ENCODE measurements around the gene RAB15. TPM values are rescaled to one million over a fixed set of nuclear protein-coding genes. Genes with fewer than 3 reads are reported as not detected.
A peak's percentile ranks its signal among the peaks of the same experiment; 100 is the strongest.

RAB15 gene
- total RNA-seq, 2 donors from 2014 or later = 4.3 to 7.2 TPM

DNA sequence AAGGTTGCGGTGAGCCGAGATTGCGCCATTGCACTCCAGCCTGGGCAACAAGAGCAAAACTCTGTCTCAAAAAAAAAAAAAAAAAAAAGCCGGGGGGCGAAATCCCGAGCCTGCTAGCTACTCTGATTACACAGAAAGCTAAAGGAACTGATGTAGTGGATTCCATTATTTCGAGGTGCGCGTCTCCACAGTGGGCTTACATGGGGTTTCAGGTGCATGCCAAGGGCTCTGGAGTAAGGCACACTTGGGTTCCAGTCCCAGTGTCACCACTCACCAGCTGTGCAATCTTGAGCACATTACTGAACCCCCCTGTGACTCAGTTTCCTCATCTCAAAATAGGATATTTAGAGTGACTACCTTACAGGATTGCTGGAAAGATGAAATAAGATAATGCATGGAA lies 1.7 kb upstream of the RAB15 start:
- Mint-ChIP-seq H3K4me1 (peaks cover 4% of the 10 kb centered on the region), H3K27ac (no peak overlapping the region), H3K4me3 (no peak overlapping the region), H3K9me3 (no peaks in the 10 kb centered on the region), H3K27me3 (no peaks in the 10 kb centered on the region), H3K36me3 (ENCODE audit: low read depth) (no peaks in the 10 kb centered on the region)
- ATAC-seq (replicated peaks) = no peak

DNA sequence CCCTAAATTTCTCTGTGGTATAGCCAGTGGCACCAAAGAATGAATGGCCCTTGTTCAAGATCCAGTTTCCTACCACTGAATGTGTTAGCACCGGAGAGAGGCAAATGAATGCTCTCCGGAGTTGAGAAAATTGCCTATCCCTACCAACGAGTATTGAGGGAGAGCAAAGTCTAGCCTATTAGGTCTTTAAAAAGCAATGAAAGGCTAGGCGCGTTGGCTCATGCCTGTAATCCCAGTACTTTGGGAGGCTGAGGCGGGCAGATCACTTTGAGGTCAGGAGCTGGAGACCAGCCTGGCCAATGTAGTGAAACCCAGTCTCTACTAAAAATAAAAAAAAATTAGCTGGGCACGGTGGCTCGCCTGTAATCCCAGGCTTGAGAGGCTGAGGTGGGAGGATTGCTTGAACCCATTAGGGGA lies 898 bp upstream of the RAB15 start:
- H3K36me3 Mint-ChIP-seq (ENCODE audit: low read depth) = no peaks in the 10 kb centered on the region
- ATAC-seq (replicated peaks) = no peak
- no peaks in the 10 kb centered on the region for H3K27me3 Mint-ChIP-seq
- no peaks in the 10 kb centered on the region for H3K9me3 Mint-ChIP-seq
- H3K27ac Mint-ChIP-seq = peak overlapping the region; percentile 62
- peak overlapping the region; percentile 74 for H3K4me3 Mint-ChIP-seq
- H3K4me1 Mint-ChIP-seq = peaks cover 6% of the 10 kb centered on the region

DNA sequence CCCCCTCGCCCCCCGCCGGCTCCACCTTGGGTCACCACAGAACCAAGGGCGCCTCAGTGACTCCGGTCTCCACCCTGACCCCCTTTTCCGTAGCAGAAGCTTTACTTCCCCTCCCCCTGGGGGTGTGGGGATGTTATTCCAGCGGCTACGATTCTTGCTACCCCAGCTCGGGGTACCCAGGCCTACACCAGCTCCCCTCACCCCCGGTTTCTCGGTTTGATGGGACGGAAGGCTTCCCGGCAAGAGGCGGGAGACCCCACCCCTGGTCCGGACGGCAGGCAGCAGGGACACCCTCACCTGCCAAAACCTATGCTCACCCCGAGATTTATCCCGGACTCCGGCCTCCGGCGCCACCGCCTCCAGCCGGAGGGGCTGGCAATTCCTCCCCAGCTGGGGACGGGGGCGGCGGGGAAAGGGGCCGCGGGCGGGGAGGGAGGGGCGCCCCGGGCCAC lies 619 bp downstream of the RAB15 start:
- ATAC-seq (replicated peaks) = no peak
- no peaks in the 10 kb centered on the region for H3K27me3 Mint-ChIP-seq
- H3K27ac Mint-ChIP-seq = peak overlapping the region; percentile 43
- no peaks in the 10 kb centered on the region for H3K36me3 Mint-ChIP-seq (ENCODE audit: low read depth)
- peak overlapping the region; percentile 61 for H3K4me3 Mint-ChIP-seq
- H3K9me3 Mint-ChIP-seq = no peaks in the 10 kb centered on the region
- H3K4me1 Mint-ChIP-seq = peaks cover 10% of the 10 kb centered on the region

DNA sequence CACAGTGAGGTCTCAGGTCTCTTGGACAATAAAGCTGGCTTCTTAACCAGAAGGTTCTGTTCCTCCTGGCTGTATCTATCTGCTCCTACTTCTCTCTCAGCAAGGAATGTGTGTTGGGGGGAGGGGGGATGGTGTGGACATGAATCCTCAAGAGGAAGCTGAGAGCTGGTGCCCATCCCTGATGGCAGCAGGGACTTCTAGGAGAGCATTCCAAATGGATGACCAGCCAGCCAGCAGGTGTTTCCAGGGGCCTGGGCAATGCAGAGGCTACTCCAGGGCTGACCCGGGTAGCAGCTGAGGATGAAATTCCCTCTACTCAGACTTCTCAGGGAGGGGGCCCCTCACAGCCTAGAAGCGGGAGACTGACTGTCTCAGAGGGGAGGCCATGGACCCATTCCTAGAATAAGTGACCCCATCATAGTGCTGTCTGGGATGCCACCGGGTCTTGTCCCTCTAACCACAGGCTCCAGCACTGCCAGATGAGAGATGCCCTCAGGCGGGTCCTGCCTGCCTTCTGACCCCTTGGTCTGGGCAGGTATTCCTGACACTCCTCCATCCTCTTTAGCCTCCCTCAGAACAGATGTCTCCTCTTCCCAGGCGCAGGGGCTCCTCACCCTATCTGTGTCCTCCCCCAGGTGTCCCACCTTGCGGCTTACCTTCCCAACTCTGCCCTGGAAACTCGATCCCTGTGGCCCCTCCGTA lies 1.2 kb downstream of the RAB15 start:
- Mint-ChIP-seq H3K4me1 (peaks cover 10% of the 10 kb centered on the region), H3K9me3 (no peaks in the 10 kb centered on the region), H3K36me3 (ENCODE audit: low read depth) (no peaks in the 10 kb centered on the region), H3K27ac (peak overlapping the region; percentile 43), H3K27me3 (no peaks in the 10 kb centered on the region), H3K4me3 (peak overlapping the region; percentile 61)
- no peak for ATAC-seq (replicated peaks)

DNA sequence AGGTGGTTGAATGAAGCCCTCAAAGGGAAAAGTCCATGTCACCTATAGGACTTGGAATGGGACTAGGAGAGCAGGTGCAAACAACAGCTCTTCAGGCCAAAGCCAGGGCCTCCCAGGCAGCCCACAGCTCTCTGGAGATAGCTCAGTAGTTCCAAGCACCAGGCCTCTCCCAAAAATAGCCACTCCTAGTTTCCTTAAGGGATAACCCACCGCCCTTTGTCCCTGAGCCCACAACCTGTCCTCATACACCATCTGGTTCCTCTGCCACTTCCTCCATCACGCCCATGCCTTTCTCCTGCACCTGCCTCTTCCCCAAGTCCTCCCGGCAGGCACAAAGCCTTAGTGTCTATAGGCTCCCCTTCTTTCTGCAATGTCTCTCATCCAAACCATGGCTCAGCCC lies 2.1 kb downstream of the RAB15 start:
- Mint-ChIP-seq H3K9me3 (no peaks in the 10 kb centered on the region), H3K36me3 (ENCODE audit: low read depth) (no peaks in the 10 kb centered on the region), H3K4me3 (peak overlapping the region; percentile 16), H3K4me1 (peaks cover 10% of the 10 kb centered on the region), H3K27ac (no peak overlapping the region), H3K27me3 (no peaks in the 10 kb centered on the region)
- ATAC-seq (replicated peaks) = no peak

DNA sequence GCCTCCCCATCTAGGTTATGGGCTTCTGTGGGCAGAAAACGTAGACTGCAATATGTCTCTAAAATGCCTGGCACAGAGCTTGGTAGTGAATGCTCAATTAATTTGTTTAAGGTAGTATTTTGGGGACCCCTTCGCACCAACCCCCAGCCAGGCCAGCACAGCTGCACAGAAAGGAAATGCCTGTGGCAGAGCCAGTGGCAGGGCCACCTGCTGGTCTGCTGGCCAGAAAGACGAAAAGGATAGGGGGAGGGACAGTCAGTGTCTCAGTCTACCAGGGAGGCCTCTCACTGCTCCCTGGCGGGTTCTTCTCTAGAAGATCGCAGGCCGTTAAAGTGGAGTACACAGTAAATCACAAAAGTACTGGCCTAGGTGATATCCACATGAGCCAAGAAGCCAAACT lies 3.5 kb downstream of the RAB15 start:
- Mint-ChIP-seq H3K4me3 (no peak overlapping the region), H3K9me3 (no peaks in the 10 kb centered on the region), H3K4me1 (peaks cover 15% of the 10 kb centered on the region), H3K36me3 (ENCODE audit: low read depth) (no peaks in the 10 kb centered on the region), H3K27me3 (no peaks in the 10 kb centered on the region), H3K27ac (no peak overlapping the region)
- no peak for ATAC-seq (replicated peaks)

DNA sequence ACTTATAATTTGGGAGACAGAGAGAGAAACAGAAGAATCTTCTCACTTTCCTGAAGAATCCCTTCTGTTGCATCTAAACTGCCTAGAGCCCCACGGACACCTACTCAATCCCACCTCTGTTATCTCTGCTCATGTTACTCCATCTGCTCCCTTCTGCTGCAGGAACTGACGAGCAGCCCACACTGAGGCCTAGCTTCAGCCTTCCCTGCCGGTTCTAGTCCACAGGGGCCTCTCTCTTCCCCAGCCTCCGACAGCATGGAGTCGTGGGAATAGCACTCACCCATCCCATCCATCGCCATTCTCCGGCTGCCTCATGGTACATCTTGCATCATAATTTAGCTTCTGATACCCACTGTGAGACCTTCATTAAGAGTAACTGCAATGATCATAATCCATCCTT lies 4.0 kb downstream of the RAB15 start:
- no peak overlapping the region for H3K4me3 Mint-ChIP-seq
- H3K36me3 Mint-ChIP-seq (ENCODE audit: low read depth) = no peaks in the 10 kb centered on the region
- no peaks in the 10 kb centered on the region for H3K27me3 Mint-ChIP-seq
- ATAC-seq (replicated peaks) = no peak
- no peak overlapping the region for H3K27ac Mint-ChIP-seq
- H3K9me3 Mint-ChIP-seq = no peaks in the 10 kb centered on the region
- H3K4me1 Mint-ChIP-seq = peaks cover 15% of the 10 kb centered on the region

DNA sequence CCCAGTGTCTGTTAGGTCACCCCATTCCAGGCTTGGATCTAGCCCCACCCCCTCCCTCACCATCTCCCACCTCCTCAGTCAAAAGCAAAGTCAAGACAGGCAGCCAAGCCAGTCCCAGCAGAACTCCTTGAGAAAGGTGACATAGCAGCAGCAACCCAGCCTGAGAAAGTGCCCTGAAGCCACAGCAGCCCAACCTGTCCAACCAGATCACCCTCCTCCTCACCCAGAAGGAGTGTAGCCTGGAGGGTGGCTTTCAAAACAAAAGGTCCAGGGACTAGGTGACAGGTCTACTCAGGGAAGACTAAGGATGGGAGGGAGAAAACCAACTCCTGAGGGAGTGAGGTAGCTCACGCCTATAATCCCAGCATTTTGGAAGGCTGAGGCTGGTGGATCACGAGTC lies 5.2 kb downstream of the RAB15 start:
- Mint-ChIP-seq H3K4me3 (no peak overlapping the region), H3K36me3 (ENCODE audit: low read depth) (no peaks in the 10 kb centered on the region), H3K9me3 (no peaks in the 10 kb centered on the region), H3K27ac (no peak overlapping the region), H3K4me1 (peaks cover 15% of the 10 kb centered on the region), H3K27me3 (no peaks in the 10 kb centered on the region)
- no peak for ATAC-seq (replicated peaks)

DNA sequence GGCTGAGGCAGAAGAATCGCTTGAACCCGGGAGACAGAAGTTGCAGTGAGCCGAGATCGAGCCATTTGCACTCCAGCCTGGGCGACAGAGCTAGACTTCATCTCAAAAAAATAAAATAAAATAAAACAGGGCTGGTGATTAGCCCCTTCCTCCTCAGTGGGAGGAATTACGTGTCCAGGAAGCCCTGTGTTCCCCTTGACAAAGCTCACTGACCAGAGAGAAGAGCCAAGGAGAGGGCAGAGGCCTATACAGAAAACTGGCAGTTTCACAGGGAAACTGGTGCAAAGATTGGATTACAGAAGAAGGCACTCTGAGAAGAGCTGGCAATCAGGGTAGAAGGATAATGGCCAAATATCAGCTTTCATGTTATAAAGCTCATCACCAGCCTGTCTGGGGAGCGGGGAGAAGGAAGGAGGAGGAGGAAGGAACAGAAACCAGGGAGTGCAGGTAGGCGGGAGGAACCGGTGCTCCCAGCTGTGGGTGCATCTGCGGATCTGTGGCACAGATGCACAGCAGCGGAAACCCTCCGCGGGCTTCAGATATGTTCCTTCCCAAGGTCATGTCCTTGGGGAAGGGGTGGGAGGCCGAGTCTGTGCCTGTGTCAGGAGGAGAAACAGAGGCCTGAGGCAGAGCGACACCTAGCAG lies 6.7 kb downstream of the RAB15 start:
- no peak for ATAC-seq (replicated peaks)
- H3K9me3 Mint-ChIP-seq = no peaks in the 10 kb centered on the region
- no peak overlapping the region for H3K4me3 Mint-ChIP-seq
- no peaks in the 10 kb centered on the region for H3K36me3 Mint-ChIP-seq (ENCODE audit: low read depth)
- no peaks in the 10 kb centered on the region for H3K27me3 Mint-ChIP-seq
- peaks cover 16% of the 10 kb centered on the region for H3K4me1 Mint-ChIP-seq
- no peak overlapping the region for H3K27ac Mint-ChIP-seq

DNA sequence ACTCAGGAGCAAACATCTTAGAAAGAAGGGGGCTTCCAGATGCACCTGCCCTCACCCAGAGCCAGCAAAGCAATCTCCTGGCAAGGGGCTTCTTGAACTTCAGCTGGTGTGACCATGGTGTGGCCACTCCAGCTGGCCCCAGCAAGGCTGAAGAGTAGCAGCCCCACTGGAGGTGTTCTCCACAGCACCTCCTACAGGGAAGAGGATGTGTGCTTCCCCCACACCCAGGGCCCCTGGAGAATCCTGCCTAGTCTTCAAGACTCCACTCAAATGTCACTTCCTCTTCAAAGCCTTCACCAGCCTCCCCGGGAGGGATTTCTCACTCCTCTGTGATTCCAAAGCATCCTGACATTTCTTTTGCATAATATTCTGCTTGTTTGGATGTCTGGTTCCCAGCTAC lies 8.5 kb downstream of the RAB15 start:
- H3K4me3 Mint-ChIP-seq = no peak overlapping the region

DNA sequence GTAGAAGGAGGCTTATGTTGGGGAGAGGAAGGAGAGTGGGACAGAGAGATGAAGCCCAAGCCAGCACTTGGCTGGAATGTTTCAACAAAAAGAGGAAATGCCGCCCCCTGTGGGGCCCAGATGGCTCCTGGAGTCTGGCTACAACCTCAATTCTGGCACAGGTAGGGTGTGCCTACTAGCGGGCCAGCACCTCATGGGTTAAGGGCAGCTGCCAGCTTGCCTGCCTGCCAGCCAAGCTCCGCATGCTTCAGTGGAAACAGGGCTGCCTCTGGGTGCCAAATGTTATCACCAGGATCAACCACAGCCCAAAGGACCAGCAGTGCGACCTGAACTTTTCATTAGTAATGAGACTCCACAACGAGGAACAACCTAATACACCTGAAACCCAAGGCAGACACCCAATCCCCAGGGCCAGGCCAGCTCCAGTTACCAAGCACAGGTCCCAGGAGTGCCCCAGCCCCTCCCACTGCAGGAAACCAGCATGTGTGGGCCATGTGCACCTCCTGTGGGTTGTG lies 11.3 kb downstream of the RAB15 start:
- peaks cover 12% of the 10 kb centered on the region for H3K4me1 Mint-ChIP-seq
- H3K9me3 Mint-ChIP-seq = no peaks in the 10 kb centered on the region
- H3K4me3 Mint-ChIP-seq = no peak overlapping the region
- no peak for ATAC-seq (replicated peaks)
- peak overlapping the region; percentile 71 for H3K27ac Mint-ChIP-seq
- no peaks in the 10 kb centered on the region for H3K27me3 Mint-ChIP-seq
- H3K36me3 Mint-ChIP-seq (ENCODE audit: low read depth) = no peaks in the 10 kb centered on the region

More for the DNA sequence above, 8.5 kb downstream of the RAB15 start:
- ATAC-seq (replicated peaks) = no peak
- Mint-ChIP-seq H3K27ac (no peak overlapping the region), H3K36me3 (ENCODE audit: low read depth) (no peaks in the 10 kb centered on the region), H3K27me3 (no peaks in the 10 kb centered on the region), H3K9me3 (no peaks in the 10 kb centered on the region), H3K4me1 (peaks cover 18% of the 10 kb centered on the region)

DNA sequence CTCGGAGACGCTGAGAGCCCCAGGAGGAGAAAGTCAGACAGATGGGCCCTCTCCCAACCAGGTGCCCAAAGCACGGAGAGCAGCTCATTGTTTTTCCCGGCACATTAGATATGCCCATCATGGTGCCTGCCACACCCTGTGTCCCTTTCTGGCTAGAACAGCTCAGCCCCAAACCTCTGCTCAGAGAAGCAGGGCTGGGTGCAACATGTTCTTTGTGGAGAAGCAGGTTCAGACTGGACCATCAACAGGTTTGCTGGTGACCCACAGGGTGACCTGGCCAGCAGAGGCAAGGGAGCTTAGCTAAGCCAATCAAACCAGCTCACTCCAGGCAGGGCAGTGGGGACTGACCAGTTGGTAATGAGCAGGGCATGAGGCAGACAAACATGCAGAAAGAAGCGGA lies 13.4 kb downstream of the RAB15 start:
- ATAC-seq (replicated peaks) = no peak
- Mint-ChIP-seq H3K36me3 (ENCODE audit: low read depth) (no peaks in the 10 kb centered on the region), H3K4me1 (peaks cover 8% of the 10 kb centered on the region), H3K9me3 (no peaks in the 10 kb centered on the region), H3K27me3 (no peaks in the 10 kb centered on the region), H3K4me3 (no peak overlapping the region), H3K27ac (no peak overlapping the region)

DNA sequence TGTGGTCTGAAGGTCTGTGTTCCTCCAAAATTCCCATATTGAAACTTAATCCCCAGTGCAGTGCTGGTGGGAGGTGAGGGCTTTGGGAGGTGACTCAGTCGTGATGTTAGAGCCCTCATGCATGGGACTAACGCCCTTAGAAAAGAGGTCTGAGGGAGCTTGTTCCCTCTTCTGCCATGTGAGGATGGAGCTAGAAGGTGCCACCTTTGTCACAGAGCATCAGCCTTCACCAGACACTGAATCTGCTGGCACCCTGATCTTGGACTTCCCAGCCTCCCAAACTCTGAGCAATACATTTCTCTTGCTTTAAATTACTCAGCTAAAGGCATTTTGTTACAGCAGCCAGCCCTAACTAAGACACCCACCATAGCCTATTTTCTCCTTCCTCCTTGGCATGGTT lies 13.9 kb downstream of the RAB15 start:
- no peak for ATAC-seq (replicated peaks)
- Mint-ChIP-seq H3K9me3 (no peaks in the 10 kb centered on the region), H3K4me1 (peaks cover 8% of the 10 kb centered on the region), H3K27me3 (no peaks in the 10 kb centered on the region), H3K27ac (no peak overlapping the region), H3K4me3 (no peak overlapping the region), H3K36me3 (ENCODE audit: low read depth) (no peaks in the 10 kb centered on the region)

DNA sequence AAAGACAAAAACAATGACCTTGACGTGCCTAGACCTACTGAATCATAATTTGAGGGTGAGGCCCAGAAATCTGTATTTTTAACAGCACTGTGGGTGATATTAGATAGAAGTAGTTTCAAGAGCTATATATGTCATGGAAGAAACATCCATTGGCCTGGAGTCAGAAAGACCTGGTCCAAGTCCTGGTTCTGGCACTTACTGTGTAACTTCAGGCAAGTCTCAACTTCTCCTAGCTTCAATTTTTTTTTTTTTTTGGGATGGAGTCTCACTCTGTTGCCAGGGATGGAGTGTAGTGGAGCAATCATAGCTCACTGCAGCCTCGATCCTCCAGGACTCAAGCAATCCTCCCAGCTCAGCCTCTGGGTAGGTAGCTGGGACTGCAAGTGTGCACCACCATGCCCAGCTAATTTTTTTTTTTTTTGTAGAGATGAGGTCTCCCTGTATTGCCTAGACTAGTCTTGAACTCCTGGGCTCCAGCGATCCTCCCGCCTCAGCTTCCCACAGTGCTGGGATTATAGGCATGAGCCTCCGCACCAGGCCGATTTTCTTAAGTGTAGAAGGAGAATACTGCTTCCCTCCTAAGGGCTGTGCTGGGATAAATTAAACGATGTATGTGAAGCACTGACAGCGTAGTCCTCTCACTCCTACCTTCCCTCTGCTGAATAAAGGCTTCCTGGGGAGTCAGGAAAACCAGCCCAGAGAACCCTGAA lies 15.3 kb downstream of the RAB15 start:
- H3K27ac Mint-ChIP-seq = no peak overlapping the region
- peaks cover 8% of the 10 kb centered on the region for H3K4me1 Mint-ChIP-seq
- no peaks in the 10 kb centered on the region for H3K36me3 Mint-ChIP-seq (ENCODE audit: low read depth)
- no peak overlapping the region for H3K4me3 Mint-ChIP-seq
- H3K27me3 Mint-ChIP-seq = no peaks in the 10 kb centered on the region
- no peaks in the 10 kb centered on the region for H3K9me3 Mint-ChIP-seq
- no peak for ATAC-seq (replicated peaks)

DNA sequence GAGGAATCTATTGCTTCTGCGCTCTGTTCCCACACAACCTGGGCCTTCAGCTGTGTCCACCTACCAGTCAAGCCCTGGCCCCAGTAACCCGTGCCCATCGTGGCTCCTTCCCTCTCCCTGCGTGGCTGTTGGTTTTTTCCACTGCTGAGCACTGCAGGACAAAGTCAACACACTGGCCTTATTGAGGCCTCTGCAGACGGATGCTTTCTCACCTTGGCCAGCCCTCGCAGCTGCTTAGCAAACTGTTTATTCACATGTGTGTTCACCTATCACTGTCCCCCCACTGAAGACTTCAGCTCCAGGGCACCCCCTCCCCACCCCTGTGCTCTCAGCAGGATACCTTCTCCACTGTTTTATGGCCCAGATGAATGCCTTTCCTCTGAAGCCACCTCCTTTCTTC lies 16.8 kb downstream of the RAB15 start:
- Mint-ChIP-seq H3K4me1 (peaks cover 4% of the 10 kb centered on the region), H3K9me3 (no peaks in the 10 kb centered on the region), H3K36me3 (ENCODE audit: low read depth) (peaks cover under 1% of the 10 kb centered on the region), H3K27me3 (no peaks in the 10 kb centered on the region), H3K27ac (peak overlapping the region; percentile 12), H3K4me3 (no peak overlapping the region)
- ATAC-seq (replicated peaks) = no peak
